Measurements from ENCODE around the gene KCNH1.

KCNH1 gene

GRCh38 chr1:210657806-210658205, 476.1 kb downstream of the KCNH1 start:
- in situ Hi-C loops (cut with MboI; ENCODE audit: low sequenced_read_pairs), result no loop called here

DNA sequence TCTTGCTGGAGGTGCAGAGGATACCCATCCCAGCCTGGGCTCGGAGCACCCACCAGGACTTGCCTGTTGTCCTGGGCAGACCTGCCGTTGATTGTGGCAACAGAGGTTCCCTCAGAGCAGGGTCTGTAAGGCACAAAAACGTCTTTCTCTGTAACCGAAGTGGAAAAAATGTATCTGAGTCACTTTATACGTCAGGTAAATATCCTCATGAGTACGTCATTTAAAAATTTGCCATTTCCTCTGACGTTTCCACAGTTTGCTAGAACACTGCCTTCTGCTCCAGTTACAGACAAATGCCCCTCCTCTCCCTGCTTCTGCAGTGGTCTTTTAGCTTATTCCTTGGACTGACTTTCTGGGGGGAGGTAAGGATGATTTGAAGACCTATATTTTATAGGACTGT, 478.4 kb downstream of the KCNH1 start:
- in situ Hi-C loops (cut with MboI; ENCODE audit: low sequenced_read_pairs), result no loop called here

DNA sequence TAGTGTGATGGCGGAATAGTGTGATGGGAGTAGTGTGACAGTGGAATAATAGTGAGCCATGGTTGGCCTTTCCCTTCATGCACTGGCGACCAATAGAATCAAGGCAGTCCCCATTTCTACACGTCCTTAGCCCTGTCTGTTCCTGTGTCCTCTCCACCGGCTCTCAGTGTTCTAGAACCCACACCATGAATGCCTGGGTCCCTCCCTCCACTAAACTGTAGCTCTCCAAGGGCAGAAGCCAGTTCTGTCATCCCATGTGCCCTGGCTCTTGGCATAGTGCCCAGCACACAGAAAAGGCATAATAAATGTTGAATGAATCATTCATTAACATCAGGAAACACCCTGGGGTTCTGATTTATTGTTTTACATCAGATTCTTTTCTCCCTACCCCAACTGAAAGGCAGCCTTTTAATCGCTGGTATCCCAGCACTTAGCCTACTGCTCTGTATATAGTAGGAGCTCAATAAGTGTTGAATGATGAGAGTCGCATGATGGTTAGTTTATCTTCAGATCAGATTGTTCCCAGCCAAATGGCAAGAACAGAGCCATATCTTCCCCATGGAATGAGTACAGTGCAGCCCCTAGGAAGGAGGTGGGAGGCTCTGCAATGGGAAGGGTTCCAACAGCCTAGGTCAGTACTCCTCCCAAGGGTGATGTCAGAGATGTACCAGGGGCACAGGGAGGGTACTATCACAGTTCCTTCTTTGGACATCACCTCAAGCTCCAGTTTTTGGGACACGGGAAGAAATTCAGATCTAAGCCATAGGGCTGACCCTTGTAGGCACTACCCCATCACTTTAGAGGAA, 479.6 kb downstream of the KCNH1 start:
- in situ Hi-C loops (cut with MboI; ENCODE audit: low sequenced_read_pairs), result no loop called here

DNA sequence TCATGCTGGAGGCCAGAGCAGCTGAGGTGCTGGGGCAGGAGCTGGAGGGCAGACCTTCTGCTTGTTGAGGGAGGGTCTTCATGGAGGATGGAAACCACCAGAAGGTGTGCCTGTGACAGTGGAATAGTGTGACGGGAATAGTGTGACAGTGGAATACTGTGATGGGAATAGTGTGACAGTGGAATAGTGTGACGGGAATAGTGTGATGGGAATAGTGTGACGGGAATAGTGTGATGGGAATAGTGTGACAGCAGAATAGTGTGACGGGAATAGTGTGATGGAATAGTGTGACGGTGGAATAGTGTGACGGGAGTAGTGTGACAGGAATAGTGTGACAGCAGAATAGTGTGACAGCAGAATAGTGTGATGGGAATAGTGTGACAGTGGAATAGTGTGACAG, 480.2 kb downstream of the KCNH1 start:
- in situ Hi-C loops (cut with MboI; ENCODE audit: low sequenced_read_pairs), result no loop called here

DNA sequence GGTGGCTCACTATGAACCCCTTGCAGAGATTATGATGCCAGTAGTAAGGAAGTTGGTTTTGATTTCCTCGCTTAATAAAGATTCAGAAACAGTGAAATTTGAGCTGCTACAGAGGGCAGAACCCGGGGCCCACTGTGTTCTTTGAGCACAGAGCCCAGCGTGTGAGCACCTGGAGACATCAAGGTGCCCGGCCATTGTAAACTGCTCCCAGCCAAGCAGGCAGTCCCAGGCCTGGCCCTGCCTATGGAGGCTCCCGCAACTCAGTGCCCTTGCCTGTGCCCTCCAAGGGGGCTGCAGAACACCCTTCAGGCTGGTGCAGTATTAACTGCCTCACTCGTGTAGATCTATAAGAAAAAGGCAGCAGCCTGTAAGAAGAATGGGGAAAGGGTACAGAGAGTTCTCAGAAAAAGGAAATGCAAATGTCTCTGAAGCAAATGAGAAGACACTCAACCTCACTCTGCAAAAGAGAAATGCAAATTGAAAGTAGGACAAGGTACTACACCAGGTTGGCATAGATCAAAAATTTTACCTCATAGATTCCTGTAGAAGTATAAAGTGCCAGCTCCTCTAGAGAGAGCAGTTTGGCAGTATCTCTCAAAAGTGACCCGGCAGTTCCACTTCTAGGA, 481.5 kb downstream of the KCNH1 start:
- in situ Hi-C loops (cut with MboI; ENCODE audit: low sequenced_read_pairs), result no loop called here

- in situ Hi-C loops (cut with MboI; ENCODE audit: low sequenced_read_pairs), result no loop called here
These were observed 483.5 kb downstream of the KCNH1 start for GRCh38 chr1:210650403-210650802.

- in situ Hi-C loops (cut with MboI; ENCODE audit: low sequenced_read_pairs), result no loop called here
These were observed 485.2 kb downstream of the KCNH1 start for GRCh38 chr1:210648588-210649269.

DNA sequence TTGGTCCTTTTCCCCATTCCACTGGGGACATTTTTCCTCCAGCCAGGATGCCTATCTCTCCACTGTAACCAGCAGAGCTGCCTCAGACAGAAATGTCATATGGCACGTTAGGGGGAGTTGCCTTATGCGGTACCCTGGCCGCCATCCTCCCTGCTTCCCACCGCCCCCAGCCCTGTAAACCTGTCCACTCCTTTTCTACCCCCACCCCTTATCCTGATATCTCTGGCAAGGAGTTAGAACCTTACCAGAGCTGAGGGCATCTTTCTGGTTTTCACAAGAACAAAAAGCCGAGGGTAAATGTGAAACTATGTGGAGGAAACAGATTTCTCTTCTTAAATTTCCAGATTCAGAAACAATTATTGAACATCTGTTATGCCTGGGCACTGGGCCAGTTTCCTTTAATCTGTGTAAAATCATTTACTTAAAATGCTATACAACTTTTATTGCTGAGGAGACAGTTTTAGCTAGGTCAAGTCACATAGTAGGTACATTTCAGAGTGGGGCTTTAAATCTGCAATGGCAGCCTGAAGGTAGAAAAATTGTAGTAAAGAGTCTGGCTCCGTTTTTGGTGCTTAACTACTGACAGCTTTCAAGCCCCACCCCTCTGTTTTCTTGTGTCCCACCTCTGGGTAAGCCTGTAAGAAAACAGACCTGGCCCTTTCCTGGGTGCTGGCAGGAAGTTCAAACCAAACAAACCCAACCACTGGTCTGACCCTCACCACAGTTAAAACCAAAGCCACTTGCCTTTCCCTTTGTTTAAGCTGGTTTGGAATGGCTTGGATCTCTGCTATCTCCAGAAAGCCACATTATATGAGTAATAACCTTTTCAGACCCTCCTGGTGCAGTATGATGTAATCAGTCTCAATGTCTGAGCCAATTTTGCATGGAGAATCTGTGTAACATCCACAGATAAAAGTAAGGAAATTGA, 486.3 kb downstream of the KCNH1 start:
- in situ Hi-C loops (cut with MboI; ENCODE audit: low sequenced_read_pairs), result no loop called here

- in situ Hi-C loops (cut with MboI; ENCODE audit: low sequenced_read_pairs), result no loop called here
These were observed 487.7 kb downstream of the KCNH1 start for GRCh38 chr1:210646258-210646616.

DNA sequence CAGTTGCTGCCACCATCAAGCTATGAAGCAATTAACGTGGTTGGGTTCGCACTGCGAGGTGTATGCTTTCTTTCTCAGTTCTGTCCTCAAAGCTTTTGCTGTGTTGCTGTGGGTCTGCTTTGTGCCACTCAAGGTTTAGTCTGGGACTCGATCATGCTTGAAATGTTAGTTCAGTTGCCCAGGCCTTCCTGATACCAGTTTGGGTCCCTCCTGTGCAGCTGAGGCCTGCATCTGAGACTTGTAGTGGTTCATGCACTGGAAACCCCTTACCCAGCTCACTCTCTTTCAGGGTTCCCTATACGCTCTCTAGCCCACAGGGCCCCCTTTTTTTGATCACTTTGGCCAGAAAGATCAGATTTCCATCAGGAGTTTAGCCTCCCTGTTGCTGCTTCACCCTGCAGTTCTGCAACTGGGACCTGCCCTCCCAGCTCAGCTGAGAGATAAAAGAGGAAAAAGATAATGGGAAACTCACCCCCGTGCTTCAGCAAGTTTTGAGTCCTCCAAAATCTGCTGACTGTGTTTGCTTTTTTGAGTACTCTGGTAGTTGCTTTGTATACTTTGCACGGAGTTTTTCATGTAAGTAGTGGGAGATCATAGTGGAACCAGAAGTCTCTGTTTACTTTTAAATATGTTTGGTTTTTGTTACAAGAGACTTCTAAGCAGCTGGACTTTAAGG, 488.2 kb downstream of the KCNH1 start:
- in situ Hi-C loops (cut with MboI; ENCODE audit: low sequenced_read_pairs), result no loop called here

DNA sequence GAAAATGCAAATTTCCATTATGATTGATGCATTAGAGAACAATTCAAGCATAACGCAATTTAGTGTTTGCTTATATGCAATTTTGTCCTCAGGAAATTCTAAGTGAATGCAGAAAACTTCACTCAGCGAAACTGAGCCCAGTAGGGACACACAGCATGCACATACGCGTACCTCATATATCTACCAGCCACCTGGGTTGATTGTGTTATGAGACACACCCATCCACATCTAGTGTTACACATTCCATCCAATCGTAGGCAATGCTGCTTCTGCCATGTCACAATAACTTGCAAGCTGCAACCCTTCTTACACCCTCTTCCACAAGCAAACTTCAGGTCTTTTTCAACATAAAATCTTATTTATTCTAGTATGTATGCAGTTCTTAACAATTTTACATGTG, 492.4 kb downstream of the KCNH1 start:
- in situ Hi-C loops (cut with MboI; ENCODE audit: low sequenced_read_pairs), result no loop called here

GRCh38 chr1:210635108-210635507, 498.8 kb downstream of the KCNH1 start:
- in situ Hi-C loops (cut with MboI; ENCODE audit: low sequenced_read_pairs), result no loop called here

DNA sequence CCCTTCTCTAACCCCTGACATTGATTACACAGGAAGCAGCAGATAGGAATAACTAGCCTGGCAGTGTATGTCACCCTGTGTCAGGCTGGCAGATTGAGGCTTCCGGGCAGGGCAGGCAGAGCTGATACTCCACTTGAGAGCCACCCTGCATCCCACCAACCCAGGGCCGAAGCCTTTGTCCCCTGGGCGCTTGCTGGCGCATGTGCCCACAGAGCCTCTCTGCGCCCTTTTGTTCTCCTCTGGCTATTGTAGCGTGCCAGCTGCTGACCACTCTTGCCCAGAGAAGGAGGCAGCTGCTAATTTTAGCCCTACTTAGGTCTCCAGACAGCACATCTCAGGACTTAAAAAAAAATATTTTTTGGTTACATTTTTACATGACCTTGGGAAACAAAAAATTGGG, 500.3 kb downstream of the KCNH1 start:
- in situ Hi-C loops (cut with MboI; ENCODE audit: low sequenced_read_pairs), result no loop called here

- in situ Hi-C loops (cut with MboI; ENCODE audit: low sequenced_read_pairs), result no loop called here
These were observed 500.8 kb downstream of the KCNH1 start for GRCh38 chr1:210633140-210633539.

GRCh38 chr1:210631399-210631798, 502.5 kb downstream of the KCNH1 start:
- in situ Hi-C loops (cut with MboI; ENCODE audit: low sequenced_read_pairs), result no loop called here

DNA sequence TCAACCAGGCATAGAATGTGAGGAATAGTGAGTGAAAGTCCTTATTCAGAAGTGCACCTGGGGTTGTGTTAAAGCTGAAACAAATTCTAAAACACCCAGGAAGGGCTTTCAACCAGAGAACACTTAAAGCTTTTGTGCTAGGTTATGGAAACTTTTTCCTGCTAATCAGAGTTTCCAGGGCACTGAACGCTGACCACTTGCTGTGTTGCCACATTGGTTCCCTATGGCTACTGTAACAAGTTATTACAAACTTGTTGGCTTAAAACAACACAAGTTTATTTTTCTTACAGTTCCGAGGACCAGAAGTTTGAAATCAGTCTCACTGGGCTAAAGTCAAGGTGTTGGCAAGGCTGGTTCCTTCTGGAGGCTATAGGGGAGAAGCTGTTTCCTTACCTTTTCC, 504.7 kb downstream of the KCNH1 start:
- in situ Hi-C loops (cut with MboI; ENCODE audit: low sequenced_read_pairs), result no loop called here

GRCh38 chr1:210627755-210628154, 506.2 kb downstream of the KCNH1 start:
- in situ Hi-C loops (cut with MboI; ENCODE audit: low sequenced_read_pairs), result no loop called here

All from HL-60/S4 treated with phorbol 12-myristate 13-acetate at 8.2 ng/mL for 4 days and 3 days (cell line).